IMR-90 (cell line): ENCODE results near the gene OR2AJ1. TPM values are rescaled to one million over a fixed set of nuclear protein-coding genes. Genes with fewer than 3 reads are reported as not detected.

Experiments used
- ATAC-seq: fragments of 200-7000 bp; cut with Tn5 transposase; 2 replicates; pipeline ENCODE4 v1.9.1; 2020; ENCODE audit warnings: low read depth, mild to moderate bottlenecking, moderate library complexity
- BruUV-seq: library from RNA; stranded (reverse); fragments of 400-500 nt; replicated peaks from 2 replicates; lab custom pipeline; 2021; lab: Mats Ljungman, UMichigan
- CTCF ChIA-PET: fragments of 300-600 bp; formaldehyde crosslinking; extraction: SDS; loops from one replicate; lab custom pipeline; 2021; ENCODE audit warnings: antibody characterized with exemption; lab: Yijun Ruan, JAX
- POLR2A ChIA-PET: fragments of 300-600 bp; sonication (Branson Sonifier 250); formaldehyde crosslinking; loops from one replicate; lab custom pipeline; 2022; ENCODE audit warnings: antibody characterized with exemption; ENCODE audit not compliant: unreplicated experiment; lab: Charles Lee
- DNase-seq: peaks from one replicate; pipeline ENCODE4 v3.0.0; 2013
- H2AFZ ChIP-seq: replicated peaks from 2 replicates; pipeline ENCODE3; 2013; ENCODE audit warnings: low read length, mild to moderate bottlenecking; ENCODE audit not compliant: poor library complexity
- H2AK5ac ChIP-seq: 2 replicates; pipeline ENCODE4 v1.6.1; 2013; ENCODE audit warnings: low read depth, low read length, inconsistent platforms
- H2AK9ac ChIP-seq: replicated peaks from 2 replicates; pipeline ENCODE3; 2013; ENCODE audit warnings: mild to moderate bottlenecking, low read depth, low read length, moderate library complexity; ENCODE audit not compliant: poor library complexity
- H2BK120ac ChIP-seq: 2 replicates; pipeline ENCODE4 v1.6.1; 2013; ENCODE audit warnings: low read depth, low read length, inconsistent platforms
- H2BK15ac ChIP-seq: 3 replicates; pipeline ENCODE4 v1.6.1; 2013; ENCODE audit warnings: low read depth, low read length, inconsistent platforms
- H2BK20ac ChIP-seq: 2 replicates; pipeline ENCODE4 v1.6.1; 2013; ENCODE audit warnings: low read depth, mild to moderate bottlenecking, inconsistent platforms, low read length, moderate library complexity
- H2BK5ac ChIP-seq: 2 replicates; pipeline ENCODE4 v1.6.1; 2013; ENCODE audit warnings: mild to moderate bottlenecking, low read depth, low read length, inconsistent platforms; ENCODE audit not compliant: poor library complexity, severe bottlenecking
- H3K14ac ChIP-seq: replicated peaks from 2 replicates; pipeline ENCODE4 v1.6.1; 2013; ENCODE audit warnings: low read depth, low read length, inconsistent platforms
- H3K18ac ChIP-seq: 2 replicates; pipeline ENCODE4 v1.6.1; 2013; ENCODE audit warnings: low read depth, low read length, control low read depth
- H3K23ac ChIP-seq: 2 replicates; pipeline ENCODE4 v1.6.1; 2013; ENCODE audit warnings: low read depth, low read length, inconsistent platforms
- H3K27ac ChIP-seq: 2 replicates; pipeline ENCODE4 v1.5.1; 2013; ENCODE audit warnings: mild to moderate bottlenecking, control low read depth, low read length; ENCODE audit not compliant: insufficient read depth
- H3K27me3 ChIP-seq: 2 replicates; pipeline ENCODE4 v1.6.1; 2013; ENCODE audit warnings: low read length; ENCODE audit not compliant: control insufficient read depth, insufficient read depth
- H3K36me3 ChIP-seq: 2 replicates; pipeline ENCODE4 v1.6.1; 2013; ENCODE audit warnings: low read length, mixed read lengths; ENCODE audit not compliant: control insufficient read depth, insufficient read depth
- H3K4ac ChIP-seq: 2 replicates; pipeline ENCODE4 v1.6.1; 2013; ENCODE audit warnings: low read depth, low read length, inconsistent platforms
- H3K4me1 ChIP-seq: 2 replicates; pipeline ENCODE4 v1.6.1; 2013; ENCODE audit warnings: low read length, mixed read lengths; ENCODE audit not compliant: control insufficient read depth, insufficient read depth
- H3K4me2 ChIP-seq: 2 replicates; pipeline ENCODE4 v1.6.1; 2013; ENCODE audit warnings: low read depth, mild to moderate bottlenecking, control low read depth, low read length, moderate library complexity
- H3K4me3 ChIP-seq: 2 replicates; pipeline ENCODE4 v1.5.1; 2013; ENCODE audit warnings: low read depth, mild to moderate bottlenecking, control low read depth, low read length, moderate library complexity; ENCODE audit not compliant: insufficient read depth
- H3K56ac ChIP-seq: 2 replicates; pipeline ENCODE4 v1.6.1; 2013; ENCODE audit warnings: low read length, inconsistent platforms; ENCODE audit not compliant: insufficient read depth; ENCODE audit errors: extremely low read depth
- H3K79me1 ChIP-seq, 2 experiments: 2 replicates each; pipeline ENCODE4 v1.6.1; 2013; ENCODE audit warnings: low read length in 2 of 2, inconsistent platforms in 1 of 2, low read depth in 1 of 2
- H3K9ac ChIP-seq: 2 replicates; pipeline ENCODE4 v1.6.1; 2013; ENCODE audit warnings: low read depth, low read length, control low read depth
- H3K9me1 ChIP-seq: 2 replicates; pipeline ENCODE4 v1.6.1; 2013; ENCODE audit warnings: low read length, inconsistent platforms; ENCODE audit not compliant: insufficient read depth
- H3K9me3 ChIP-seq: 2 replicates; pipeline ENCODE4 v1.6.1; 2013; ENCODE audit warnings: low read length; ENCODE audit not compliant: control insufficient read depth, insufficient read depth
- H4K20me1 ChIP-seq: 2 replicates; pipeline ENCODE4 v1.6.1; 2013; ENCODE audit warnings: low read length, inconsistent platforms; ENCODE audit not compliant: insufficient read depth
- H4K5ac ChIP-seq: 2 replicates; pipeline ENCODE4 v1.6.1; 2013; ENCODE audit warnings: mild to moderate bottlenecking, low read depth, low read length, control low read depth
- H4K8ac ChIP-seq, 2 experiments: 2 replicates each; pipeline ENCODE4 v1.6.1; 2013; ENCODE audit warnings: low read depth in 2 of 2, low read length in 2 of 2, control low read depth in 1 of 2, inconsistent platforms in 1 of 2
- H4K91ac ChIP-seq: 2 replicates; pipeline ENCODE4 v1.6.1; 2013; ENCODE audit warnings: low read depth, low read length, inconsistent platforms; ENCODE audit not compliant: insufficient read depth
- BHLHE40 ChIP-seq: fragments of 150-350 bp; IDR thresholded peaks from 2 replicates; pipeline ENCODE4 v1.6.1; 2016; ENCODE audit warnings: mild to moderate bottlenecking, low read depth, low read length
- CEBPB ChIP-seq: IDR thresholded peaks from 2 replicates; pipeline ENCODE4 v1.6.1; 2012; ENCODE audit warnings: low read depth, low read length, improper control_type of control experiment
- CHD1 ChIP-seq: IDR thresholded peaks from 2 replicates; pipeline ENCODE4 v1.6.1; 2012; ENCODE audit warnings: low read depth, low read length, improper control_type of control experiment
- ELK1 ChIP-seq: fragments of 150-350 bp; IDR thresholded peaks from 2 replicates; pipeline ENCODE4 v1.6.1; 2016; ENCODE audit warnings: low read depth, mild to moderate bottlenecking, low read length, moderate library complexity, borderline replicate concordance
- FOS ChIP-seq: fragments of 150-350 bp; IDR thresholded peaks from 2 replicates; pipeline ENCODE4 v1.6.1; 2016; ENCODE audit warnings: low read depth, low read length
- MAZ ChIP-seq: IDR thresholded peaks from 2 replicates; pipeline ENCODE4 v1.6.1; 2012; ENCODE audit warnings: low read depth, mild to moderate bottlenecking, low read length, improper control_type of control experiment, moderate library complexity, borderline replicate concordance
- MXI1 ChIP-seq: IDR thresholded peaks from 2 replicates; pipeline ENCODE4 v1.6.1; 2012; ENCODE audit warnings: low read depth, mild to moderate bottlenecking, low read length, moderate library complexity, borderline replicate concordance
- NFE2L2 ChIP-seq: fragments of 150-350 bp; IDR thresholded peaks from 2 replicates; pipeline ENCODE4 v1.6.1; 2016; ENCODE audit warnings: low read depth, mild to moderate bottlenecking, low read length
- RAD21 ChIP-seq: IDR thresholded peaks from 2 replicates; pipeline ENCODE4 v1.6.1; 2012; ENCODE audit warnings: low read length, improper control_type of control experiment
- RCOR1 ChIP-seq: IDR thresholded peaks from 2 replicates; pipeline ENCODE4 v1.6.1; 2012; ENCODE audit warnings: mild to moderate bottlenecking, low read length, improper control_type of control experiment; ENCODE audit not compliant: insufficient replicate concordance
- RFX5 ChIP-seq: IDR thresholded peaks from 2 replicates; pipeline ENCODE4 v1.8.0; 2012; ENCODE audit warnings: low read depth, mild to moderate bottlenecking, low read length, moderate library complexity
- SMC3 ChIP-seq: fragments of 150-350 bp; IDR thresholded peaks from 2 replicates; pipeline ENCODE4 v1.6.1; 2016; ENCODE audit warnings: low read depth, mild to moderate bottlenecking, antibody characterized with exemption, low read length, moderate library complexity
- WGBS, 2 experiments: methylation state at CpG; one replicate each; pipeline versions ENCODE4 v1.1.5 to v1.1.7; 2013; ENCODE audit warnings: missing lambda C conversion rate in 2 of 2; ENCODE audit not compliant: insufficient read length in 1 of 2; ENCODE audit errors: extremely low coverage in 2 of 2; 5-methylcytosine and 5-hydroxymethylcytosine counted together
- dilution Hi-C: fragments of 300-500 bp; cut with HindIII; formaldehyde crosslinking; loops from one replicate; pipeline ENCODE4 v1.14.3; 2018; ENCODE audit warnings: low sequenced_read_pairs; ENCODE audit not compliant: unreplicated experiment
- in situ Hi-C: fragments of 300-500 bp; cut with MboI; formaldehyde crosslinking; loops from 3 replicates; pipeline ENCODE4 v1.14.3; 2019; ENCODE audit warnings: low sequenced_read_pairs, inconsistent platforms, mixed read lengths
- intact Hi-C: fragments of 100-400 bp; cut with micrococcal nuclease; formaldehyde crosslinking; loops from 2 replicates; pipeline ENCODE4 v1.10.0; 2022
- polyA plus RNA-seq, 3 experiments: library from polyadenylated mRNA; depleted of rRNA; stranded (reverse); fragments of >200 nt; gene quantifications; 2 replicates each; pipeline ENCODE4 v1.2.3, GENCODE V29; 2012; ENCODE audit warnings: low replicate concordance in 1 of 3
- total RNA-seq: library from RNA; depleted of rRNA; stranded (reverse); fragments of >200 nt; gene quantifications from 2 replicates; pipeline ENCODE4 v1.2.3, GENCODE V29; 2012
- TF ChIP-seq, protein P1 (sequence below): conservative IDR thresholded peaks from 2 replicates; pipeline ENCODE4 v1.5.1; 2012; ENCODE audit warnings: mild to moderate bottlenecking, low read depth, low read length, improper control_type of control experiment

OR2AJ1 gene
- total and polyA plus RNA-seq, 2 of the 4 experiments (the other 2 are of a cell fraction): not detected

DNA sequence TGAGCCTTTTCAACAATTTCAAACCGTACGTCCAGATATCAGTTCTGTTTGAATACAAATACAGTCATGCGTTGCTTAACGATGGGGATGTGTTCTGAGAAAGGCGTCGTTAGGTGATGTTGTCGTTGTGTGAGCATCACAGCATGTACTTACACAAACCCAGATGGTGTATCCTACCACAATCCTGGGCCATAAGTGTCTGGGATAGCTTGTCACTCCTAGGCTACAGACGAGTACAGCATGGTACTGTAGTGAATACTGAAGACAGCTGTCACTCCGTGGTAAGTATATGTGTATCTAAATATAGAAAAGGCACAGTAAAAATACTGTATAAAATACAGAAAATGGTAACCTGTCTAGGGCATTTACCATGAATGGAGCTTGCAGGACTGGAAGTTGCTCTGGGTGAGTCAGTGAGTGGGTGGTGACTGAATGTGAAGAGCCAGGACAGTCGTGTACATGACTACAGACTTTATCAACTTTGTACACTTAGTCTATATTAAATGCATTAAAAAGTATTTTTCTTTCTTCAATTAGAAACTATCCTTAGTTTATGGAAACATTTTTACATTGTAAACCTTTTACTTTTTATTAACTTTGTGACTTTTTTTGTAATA lies 39.8 kb upstream of the OR2AJ1 start:
- ChIA-PET CTCF (no interaction called here), POLR2A (no interaction called here)
- Histone ChIP-seq H3K4me2 (no peak overlapping the region), H3K9me1 (no peaks in the 10 kb centered on the region), H2AFZ (no peak overlapping the region), H3K9me3 (peaks cover 12% of the 10 kb centered on the region), H3K4ac (no peak overlapping the region), H3K27me3 (no peaks in the 10 kb centered on the region), H2AK9ac (no peak overlapping the region), H3K4me3 (no peak overlapping the region), H3K9ac (no peak overlapping the region), H2BK120ac (no peak overlapping the region), H3K56ac (no peak overlapping the region), H4K20me1 (no peaks in the 10 kb centered on the region), H3K79me1 (no peaks in the 10 kb centered on the region), H3K14ac (no peak overlapping the region), H2AK5ac (no peak overlapping the region), H2BK15ac (no peak overlapping the region), H3K36me3 (no peaks in the 10 kb centered on the region), H4K91ac (no peak overlapping the region), H4K8ac (no peak overlapping the region), H3K23ac (no peak overlapping the region), H3K18ac (no peak overlapping the region), H2BK5ac (no peak overlapping the region), H3K27ac (no peak overlapping the region), H2BK20ac (no peak overlapping the region), H4K5ac (no peak overlapping the region), H3K4me1 (no peaks in the 10 kb centered on the region)
- TF ChIP-seq BHLHE40: no peak
- TF ChIP-seq CHD1: no peak
- TF ChIP-seq RFX5: no peak
- TF ChIP-seq RAD21: no peak
- TF ChIP-seq CEBPB: no peak
- TF ChIP-seq SMC3: no peak
- no peak for TF ChIP-seq ELK1
- no peak for TF ChIP-seq MAZ
- no peak for TF ChIP-seq RCOR1
- TF ChIP-seq MXI1: no peak
- TF ChIP-seq FOS: no peak
- TF ChIP-seq, protein P1, sequence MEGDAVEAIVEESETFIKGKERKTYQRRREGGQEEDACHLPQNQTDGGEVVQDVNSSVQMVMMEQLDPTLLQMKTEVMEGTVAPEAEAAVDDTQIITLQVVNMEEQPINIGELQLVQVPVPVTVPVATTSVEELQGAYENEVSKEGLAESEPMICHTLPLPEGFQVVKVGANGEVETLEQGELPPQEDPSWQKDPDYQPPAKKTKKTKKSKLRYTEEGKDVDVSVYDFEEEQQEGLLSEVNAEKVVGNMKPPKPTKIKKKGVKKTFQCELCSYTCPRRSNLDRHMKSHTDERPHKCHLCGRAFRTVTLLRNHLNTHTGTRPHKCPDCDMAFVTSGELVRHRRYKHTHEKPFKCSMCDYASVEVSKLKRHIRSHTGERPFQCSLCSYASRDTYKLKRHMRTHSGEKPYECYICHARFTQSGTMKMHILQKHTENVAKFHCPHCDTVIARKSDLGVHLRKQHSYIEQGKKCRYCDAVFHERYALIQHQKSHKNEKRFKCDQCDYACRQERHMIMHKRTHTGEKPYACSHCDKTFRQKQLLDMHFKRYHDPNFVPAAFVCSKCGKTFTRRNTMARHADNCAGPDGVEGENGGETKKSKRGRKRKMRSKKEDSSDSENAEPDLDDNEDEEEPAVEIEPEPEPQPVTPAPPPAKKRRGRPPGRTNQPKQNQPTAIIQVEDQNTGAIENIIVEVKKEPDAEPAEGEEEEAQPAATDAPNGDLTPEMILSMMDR: no peak
- TF ChIP-seq NFE2L2: no peak
- dilution Hi-C loops: no loop called here
- no peak for ATAC-seq
- DNase-seq: no peak
- intact Hi-C loops: no loop called here
- in situ Hi-C loops: no loop called here
- no TSS peak for BruUV-seq
- WGBS, 2 experiments: no CpG with 5 or more reads among the region's 10 CpGs
